Gastrocnemius medialis (tissue), 4 donors: ENCODE results near the gene KLHL25.

Source experiments
- CTCF ChIP-seq, 5 experiments: fragments of 450-650 bp in 3 of 5; fragments of 200-600 bp in 2 of 5; sonication (generic) in 2 of 5; IDR thresholded peaks in 4 of 5; conservative IDR thresholded peaks in 1 of 5; 1 replicate in 4 of 5; 2 replicates in 1 of 5; pipeline ENCODE4 v1.5.1; 2016 to 2019; ENCODE audit warnings: antibody characterized with exemption in 5 of 5, mild to moderate bottlenecking in 3 of 5, moderate library complexity in 3 of 5
- POLR2A ChIP-seq, 2 donors: fragments of 450-650 bp; IDR thresholded peaks; one replicate each; pipeline ENCODE4 v1.6.1; 2017; ENCODE audit warnings: antibody characterized with exemption in 2 of 2, mild to moderate bottlenecking in 2 of 2, moderate library complexity in 2 of 2

GRCh38 chr15:85769182-85769900, 25.4 kb downstream of the KLHL25 start:
- TF ChIP-seq CTCF (IDR thresholded peaks at IDR 0.05 in 4 of 5, conservative IDR thresholded peaks at IDR 0.05 in 1 of 5), result no peak
- TF ChIP-seq POLR2A (IDR thresholded peaks at IDR 0.05), result no peak
